Measurements from ENCODE around the gene PRND.
"Not testable (repeated sequence)": the region's sequence is repeated elsewhere in the genome, so short reads cannot be mapped to it uniquely, and the experiment has no call there.

PRND gene

GRCh38 chr20:4740774-4741431 lies 19.2 kb downstream of the PRND start:
- FAIRE-seq: no peak

- no peak for FAIRE-seq
These were observed 27.1 kb downstream of the PRND start for GRCh38 chr20:4748847-4749246.

- no peak for FAIRE-seq
These were observed 27.6 kb downstream of the PRND start for GRCh38 chr20:4749326-4749725.

- FAIRE-seq: no peak
These were observed 28.7 kb downstream of the PRND start for GRCh38 chr20:4750381-4750780.

- FAIRE-seq: not testable (repeated sequence)
These were observed 37.6 kb downstream of the PRND start for GRCh38 chr20:4759100-4759884.

- no peak for FAIRE-seq
These were observed 41.6 kb downstream of the PRND start for GRCh38 chr20:4763261-4763660.

GRCh38 chr20:4763723-4764510 lies 42.2 kb downstream of the PRND start:
- FAIRE-seq: no peak

GRCh38 chr20:4764805-4765204 lies 43.1 kb downstream of the PRND start:
- no peak for FAIRE-seq

GRCh38 chr20:4765681-4766080 lies 44.0 kb downstream of the PRND start:
- FAIRE-seq: no peak

GRCh38 chr20:4766631-4767030 lies 44.9 kb downstream of the PRND start:
- no peak for FAIRE-seq

GRCh38 chr20:4767084-4767483 lies 45.4 kb downstream of the PRND start:
- FAIRE-seq: no peak

- FAIRE-seq: no peak
These were observed 47.6 kb downstream of the PRND start for GRCh38 chr20:4769328-4769727.

GRCh38 chr20:4770026-4770425 lies 48.3 kb downstream of the PRND start:
- no peak for FAIRE-seq

GRCh38 chr20:4771004-4771403 lies 49.3 kb downstream of the PRND start:
- FAIRE-seq: no peak

- FAIRE-seq: no peak
These were observed 50.4 kb downstream of the PRND start for GRCh38 chr20:4772132-4772531.

- FAIRE-seq: not testable (repeated sequence)
These were observed 51.3 kb downstream of the PRND start for GRCh38 chr20:4773014-4773413.

GRCh38 chr20:4773736-4774135 lies 52.0 kb downstream of the PRND start:
- no peak for FAIRE-seq

GRCh38 chr20:4774207-4774606 lies 52.5 kb downstream of the PRND start:
- FAIRE-seq: no peak

- FAIRE-seq: peak; percentile 33
These were observed 53.8 kb downstream of the PRND start for GRCh38 chr20:4775322-4776078.

GRCh38 chr20:4776079-4776630 lies 54.4 kb downstream of the PRND start:
- no peak for FAIRE-seq

All from G401.6 (cell line).